Parathyroid adenoma (tissue), 2 donors: Measurements from ENCODE around the gene DNAH10.

Experiments
- H2AFZ ChIP-seq: fragments of 300-600 bp; sonication (generic); one replicate; pipeline ENCODE4 v1.7.0; 2017; ENCODE audit warnings: antibody characterized with exemption, mild to moderate bottlenecking
- H3K27ac ChIP-seq: fragments of 300-600 bp; sonication (generic); one replicate; pipeline ENCODE4 v1.7.0; 2017
- H3K27me3 ChIP-seq: fragments of 300-600 bp; sonication (generic); one replicate; pipeline ENCODE4 v1.7.0; 2017; ENCODE audit warnings: low read length; ENCODE audit not compliant: control insufficient read depth, insufficient read depth
- H3K36me3 ChIP-seq: fragments of 300-600 bp; sonication (generic); one replicate; pipeline ENCODE4 v1.7.0; 2017; ENCODE audit warnings: low read length; ENCODE audit not compliant: control insufficient read depth, insufficient read depth
- H3K4me1 ChIP-seq: fragments of 300-600 bp; sonication (generic); one replicate; pipeline ENCODE4 v1.7.0; 2017; ENCODE audit warnings: control low read depth
- H3K4me2 ChIP-seq: fragments of 300-600 bp; sonication (generic); one replicate; pipeline ENCODE4 v1.7.0; 2017; ENCODE audit warnings: low read length
- H3K4me3 ChIP-seq: fragments of 300-600 bp; sonication (generic); one replicate; pipeline ENCODE4 v1.7.0; 2017; ENCODE audit warnings: low read depth, low read length
- H3K79me2 ChIP-seq: fragments of 300-600 bp; sonication (generic); one replicate; pipeline ENCODE4 v1.7.0; 2017; ENCODE audit warnings: control low read depth
- H3K9ac ChIP-seq: fragments of 300-600 bp; sonication (generic); one replicate; pipeline ENCODE4 v1.7.0; 2017; ENCODE audit warnings: mild to moderate bottlenecking
- H3K9me3 ChIP-seq: fragments of 300-600 bp; sonication (generic); one replicate; pipeline ENCODE4 v1.7.0; 2017; ENCODE audit warnings: low read length; ENCODE audit not compliant: control insufficient read depth
- CTCF ChIP-seq: fragments of 300-600 bp; sonication (generic); IDR thresholded peaks from one replicate; pipeline ENCODE4 v1.7.0; 2017; ENCODE audit warnings: antibody characterized with exemption, mild to moderate bottlenecking
- donor health status: primary hyperparathyroidism.

Gene DNAH10

GRCh38 chr12:123934016-123934620 is 172.0 kb downstream of the DNAH10 start:
- Histone ChIP-seq H3K79me2 (no peaks in the 10 kb centered on the region), H3K36me3 (no peaks in the 10 kb centered on the region), H3K4me2 (no peak overlapping the region), H3K27me3 (no peaks in the 10 kb centered on the region), H3K9me3 (no peaks in the 10 kb centered on the region), H2AFZ (no peak overlapping the region), H3K4me3 (no peak overlapping the region), H3K9ac (no peak overlapping the region), H3K4me1 (no peaks in the 10 kb centered on the region), H3K27ac (no peak overlapping the region)
- TF ChIP-seq CTCF: no peak

DNA sequence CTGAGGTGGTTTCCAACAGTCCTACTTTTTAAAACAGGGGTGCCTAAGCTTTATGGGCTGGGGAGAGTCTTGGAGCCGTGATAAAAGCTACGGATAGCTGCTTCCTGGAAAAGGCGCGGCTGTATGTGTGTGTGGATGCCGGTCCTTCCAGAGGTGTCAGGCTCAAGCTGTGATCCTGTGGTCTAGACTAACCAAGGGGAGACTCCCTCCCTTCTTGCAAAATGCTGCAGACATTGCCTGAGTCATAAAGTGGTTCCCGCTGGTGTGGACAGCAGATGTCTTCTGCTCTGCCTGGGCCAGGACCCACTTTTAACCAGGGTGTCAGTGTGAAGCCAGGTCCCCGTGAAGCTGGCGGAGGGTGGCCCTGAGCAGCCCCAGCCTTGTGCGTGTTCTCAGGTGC is 172.7 kb downstream of the DNAH10 start:
- no peak for TF ChIP-seq CTCF
- Histone ChIP-seq H3K9ac (no peak overlapping the region), H3K9me3 (no peaks in the 10 kb centered on the region), H3K4me2 (no peak overlapping the region), H3K79me2 (no peaks in the 10 kb centered on the region), H3K36me3 (no peaks in the 10 kb centered on the region), H3K27ac (no peak overlapping the region), H3K4me3 (no peak overlapping the region), H3K4me1 (no peaks in the 10 kb centered on the region), H2AFZ (no peak overlapping the region), H3K27me3 (no peaks in the 10 kb centered on the region)

GRCh38 chr12:123935956-123936355 is 173.9 kb downstream of the DNAH10 start:
- no peak for TF ChIP-seq CTCF
- no peak overlapping the region for H3K4me3 ChIP-seq
- H3K27me3 ChIP-seq: no peaks in the 10 kb centered on the region
- no peak overlapping the region for H3K4me2 ChIP-seq
- no peaks in the 10 kb centered on the region for H3K4me1 ChIP-seq
- H3K79me2 ChIP-seq: no peaks in the 10 kb centered on the region
- H3K9me3 ChIP-seq: no peaks in the 10 kb centered on the region
- H3K27ac ChIP-seq: no peak overlapping the region
- H2AFZ ChIP-seq: no peak overlapping the region
- H3K36me3 ChIP-seq: no peaks in the 10 kb centered on the region
- H3K9ac ChIP-seq: no peak overlapping the region

DNA sequence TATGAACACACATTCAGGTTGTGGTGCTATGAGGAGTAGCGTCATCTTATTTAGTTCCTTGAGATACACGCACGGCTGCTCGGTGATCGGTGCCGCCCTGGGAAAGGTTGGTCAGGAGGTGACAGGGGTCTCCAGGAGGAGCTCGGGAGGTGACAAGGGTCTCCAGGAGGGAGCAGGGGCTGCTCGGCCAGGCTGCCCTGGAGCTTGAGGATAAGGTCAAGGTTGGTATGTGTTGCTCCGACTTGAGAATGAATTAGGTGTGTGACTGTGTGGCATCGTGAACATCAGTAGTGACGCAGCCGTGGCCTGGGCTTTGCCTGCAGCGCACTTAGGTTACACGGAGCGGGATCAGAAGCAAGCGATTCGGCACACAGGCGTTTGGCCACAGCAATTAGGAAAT is 174.4 kb downstream of the DNAH10 start:
- no peak overlapping the region for H3K9ac ChIP-seq
- no peak for TF ChIP-seq CTCF

More for the DNA sequence above, 174.4 kb downstream of the DNAH10 start:
- no peaks in the 10 kb centered on the region for H3K27me3 ChIP-seq
- no peaks in the 10 kb centered on the region for H3K36me3 ChIP-seq
- no peak overlapping the region for H3K27ac ChIP-seq
- H3K4me2 ChIP-seq: no peak overlapping the region
- H2AFZ ChIP-seq: no peak overlapping the region
- no peaks in the 10 kb centered on the region for H3K9me3 ChIP-seq
- no peak overlapping the region for H3K4me3 ChIP-seq
- no peaks in the 10 kb centered on the region for H3K79me2 ChIP-seq
- H3K4me1 ChIP-seq: no peaks in the 10 kb centered on the region
